SHP77 treated with DMSO at 0.1 percent for 48 hours (cell line): ENCODE measurements around the gene SPTA1.

Experiments used
- DNase-seq: peaks from one replicate; lab custom pipeline; 2025; lab: John Stamatoyannopoulos, UW

SPTA1 gene

DNA sequence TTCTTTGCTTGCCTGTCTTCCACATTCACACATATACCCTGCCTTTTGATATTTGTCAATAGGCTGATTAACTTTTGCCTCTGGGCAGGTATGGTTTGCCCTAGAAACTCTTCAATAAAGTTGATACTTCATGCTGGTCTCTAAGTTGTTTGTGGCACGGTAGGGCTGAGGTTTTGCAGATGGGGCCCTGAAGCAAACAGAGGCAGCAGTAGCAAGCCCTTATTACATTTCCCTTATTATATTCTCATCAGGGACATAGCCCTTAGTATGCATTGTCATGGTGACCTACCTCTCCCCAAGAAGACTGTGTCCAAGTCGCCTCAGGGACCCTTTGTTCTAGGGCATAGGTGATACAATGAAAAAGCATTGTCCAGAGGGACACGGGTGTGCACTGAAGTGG, 116.0 kb downstream of the SPTA1 start, which contains the start of gene OR6P1:
OR6P1 (minus strand) TSS at position 101 of the 400 bp plus-strand sequence. CDS start 6,976 bp downstream, outside the sequence.
- DNase-seq: no peak

DNA sequence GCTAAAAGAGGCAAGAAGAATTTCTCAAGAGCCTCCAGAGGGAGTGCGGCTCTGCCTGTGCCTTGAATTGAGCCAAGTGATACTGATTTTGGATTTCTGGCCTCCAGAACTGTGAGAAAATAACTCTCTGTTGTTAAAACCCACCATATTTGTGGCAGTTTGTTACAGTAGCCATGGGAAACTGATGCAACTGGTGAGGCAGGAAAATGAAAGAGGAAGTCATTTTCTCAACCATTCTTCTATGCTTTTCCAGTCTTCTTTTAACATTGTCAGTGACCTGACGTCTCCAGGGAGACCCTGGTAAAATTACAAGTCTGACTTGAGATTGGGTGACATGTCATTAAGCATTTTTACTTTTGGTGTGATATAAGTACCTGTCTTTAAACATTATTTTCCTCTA, 121.9 kb downstream of the SPTA1 start:
- DNase-seq: no peak

DNA sequence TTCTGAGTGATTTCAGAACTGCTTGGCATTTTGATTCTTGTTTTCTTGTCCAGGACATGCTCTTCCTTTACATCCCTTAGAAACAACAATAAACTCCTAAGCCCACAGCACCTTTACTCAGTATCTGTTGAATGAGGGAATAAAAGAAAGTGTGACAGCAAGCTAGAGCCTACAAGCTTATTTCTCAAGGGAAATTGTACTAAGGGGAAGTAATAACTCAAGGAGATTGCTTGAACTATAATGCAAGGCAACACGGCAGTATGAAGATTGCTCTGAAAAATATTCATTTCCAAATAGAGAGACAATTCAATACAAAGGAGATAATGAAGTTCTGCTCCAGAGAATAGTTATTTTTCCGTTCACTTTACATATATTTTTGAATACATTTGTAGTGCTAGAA, 122.7 kb downstream of the SPTA1 start:
- no peak for DNase-seq
